HepG2 (cell line): Measurements from ENCODE around the gene PCSK6. TPM values are rescaled to one million over a fixed set of nuclear protein-coding genes. Genes with fewer than 3 reads are reported as not detected.
A peak's percentile ranks its signal among the peaks of the same experiment; 100 is the strongest.

Source experiments
- ARNTL ChIP-seq: sonication (generic); formaldehyde crosslinking; IDR thresholded peaks from 2 replicates; pipeline ENCODE4 v1.4.0; 2020; ENCODE audit warnings: mild to moderate bottlenecking, missing genetic modification reagents
- ATAD3A ChIP-seq: sonication (generic); formaldehyde crosslinking; IDR thresholded peaks from 2 replicates; pipeline ENCODE4 v1.4.0; 2020; ENCODE audit warnings: missing genetic modification reagents
- CEBPB ChIP-seq: IDR thresholded peaks from 2 replicates; pipeline ENCODE4 v1.6.1; 2011; ENCODE audit warnings: low read depth, low read length, improper control_type of control experiment, borderline replicate concordance
- FOSL1 ChIP-seq: sonication (generic); formaldehyde crosslinking; IDR thresholded peaks from 2 replicates; pipeline ENCODE4 v1.9.0; 2021; ENCODE audit warnings: missing genetic modification reagents, borderline replicate concordance
- HCFC1 ChIP-seq: fragments of 150-350 bp; IDR thresholded peaks from 2 replicates; pipeline ENCODE4 v1.6.1; 2014; ENCODE audit warnings: low read depth, low read length
- HMG20B ChIP-seq: conservative IDR thresholded peaks from 2 replicates; pipeline ENCODE4 v1.6.1; 2016; ENCODE audit warnings: missing genetic modification reagents, missing compliant biosample characterization
- MEIS1 ChIP-seq: sonication (generic); formaldehyde crosslinking; IDR thresholded peaks from 2 replicates; pipeline ENCODE4 v1.9.0; 2021; ENCODE audit warnings: mild to moderate bottlenecking, missing genetic modification reagents, moderate library complexity, borderline replicate concordance
- MTA3 ChIP-seq: sonication (generic); formaldehyde crosslinking; IDR thresholded peaks from 2 replicates; pipeline ENCODE4 v1.4.0; 2020; ENCODE audit warnings: missing genetic modification reagents
- PHF5A ChIP-seq: IDR thresholded peaks from one replicate; pipeline ENCODE4 v1.6.1; 2018; ENCODE audit warnings: low read depth, missing genetic modification reagents; ENCODE audit not compliant: unreplicated experiment
- THAP7 ChIP-seq: sonication (generic); formaldehyde crosslinking; IDR thresholded peaks from 2 replicates; pipeline ENCODE4 v1.8.1; 2023; ENCODE audit warnings: mild to moderate bottlenecking, missing genetic modification reagents
- THYN1 ChIP-seq: sonication (generic); formaldehyde crosslinking; IDR thresholded peaks from 2 replicates; pipeline ENCODE4 v1.8.1; 2023; ENCODE audit warnings: low read depth, mild to moderate bottlenecking, moderate library complexity, missing genetic modification reagents, borderline replicate concordance
- WIZ ChIP-seq: sonication (generic); formaldehyde crosslinking; IDR thresholded peaks from 2 replicates; pipeline ENCODE4 v1.5.1; 2020; ENCODE audit warnings: mild to moderate bottlenecking, missing genetic modification reagents
- ZBTB25 ChIP-seq: IDR thresholded peaks from 2 replicates; pipeline ENCODE4 v1.6.1; 2018; ENCODE audit warnings: missing genetic modification reagents
- ZBTB8A ChIP-seq: sonication (generic); formaldehyde crosslinking; IDR thresholded peaks from 2 replicates; pipeline ENCODE4 v1.4.0; 2020; ENCODE audit warnings: mild to moderate bottlenecking, low read depth, missing genetic modification reagents, borderline replicate concordance
- ZNF224 ChIP-seq: sonication (generic); formaldehyde crosslinking; IDR thresholded peaks from 2 replicates; pipeline ENCODE4 v1.5.0; 2020; ENCODE audit warnings: mild to moderate bottlenecking, missing genetic modification reagents
- ZNF318 ChIP-seq: sonication (generic); formaldehyde crosslinking; IDR thresholded peaks from 2 replicates; pipeline ENCODE4 v1.4.0; 2020; ENCODE audit warnings: mild to moderate bottlenecking, missing genetic modification reagents
- ZNF331 ChIP-seq: sonication (generic); formaldehyde crosslinking; IDR thresholded peaks from 2 replicates; pipeline ENCODE4 v1.4.0; 2020; ENCODE audit warnings: missing genetic modification reagents
- ZNF468 ChIP-seq: sonication (generic); formaldehyde crosslinking; IDR thresholded peaks from 2 replicates; pipeline ENCODE4 v1.8.0; 2022; ENCODE audit warnings: mild to moderate bottlenecking, moderate library complexity, missing genetic modification reagents
- ZNF484 ChIP-seq: sonication (generic); formaldehyde crosslinking; IDR thresholded peaks from 2 replicates; pipeline ENCODE4 v1.5.1; 2020; ENCODE audit warnings: mild to moderate bottlenecking, low read depth, missing genetic modification reagents, borderline replicate concordance
- ZNF766 ChIP-seq: sonication (generic); formaldehyde crosslinking; IDR thresholded peaks from 2 replicates; pipeline ENCODE4 v1.5.0; 2020; ENCODE audit warnings: missing genetic modification reagents, borderline replicate concordance
- polyA plus RNA-seq, 8 experiments: library from polyadenylated mRNA; depleted of rRNA in 3 of 8; stranded (reverse) in 7 of 8; unstranded in 1 of 8; fragments of >200 nt; fragmentation: Illumina TruSeq in 4 of 8; extraction: Trizol in 4 of 8; gene quantifications; 2 replicates each; pipeline versions ENCODE4 v1.2.1 to v1.2.3, GENCODE V29; 2011 to 2016; ENCODE audit warnings: low read depth in 4 of 8, missing spikeins in 1 of 8, mixed read lengths in 1 of 8; ENCODE audit not compliant: insufficient read depth in 1 of 8
- total RNA-seq, 5 experiments: library from RNA; depleted of rRNA; stranded (reverse); fragments of >200 nt; fragmentation: Illumina TruSeq; extraction: Trizol; gene quantifications; 2 replicates each; pipeline ENCODE4 v1.2.3, GENCODE V29; 2016; ENCODE audit warnings: low read depth in 1 of 5

PCSK6 gene
- total and polyA plus RNA-seq, 2 of the 13 experiments (the other 11 are each of a cell fraction or from before 2014, with no cell fraction given) = 56.5 to 155 TPM

GRCh38 chr15:101446518-101447167, 42.9 kb downstream of the PCSK6 start (continued):
- TF ChIP-seq ZBTB25 (CRISPR knock-in tag) (no peak; the same call in 1 of the 2 replicates), ZNF484 (no peak), THAP7 (CRISPR knock-in tag) (no peak), ATAD3A (CRISPR knock-in tag) (no peak), MTA3 (CRISPR knock-in tag) (no peak), ZNF318 (CRISPR knock-in tag) (no peak), ZNF224 (CRISPR knock-in tag) (no peak), THYN1 (CRISPR knock-in tag) (no peak), CEBPB (peak; percentile 85), ZNF766 (CRISPR knock-in tag) (no peak), HMG20B (CRISPR knock-in tag) (no peak), HCFC1 (no peak), FOSL1 (CRISPR knock-in tag) (peak; percentile 50; the same call in 1 of the 2 replicates), PHF5A (CRISPR knock-in tag) (no peak), MEIS1 (CRISPR knock-in tag) (no peak), ARNTL (CRISPR knock-in tag) (no peak), ZBTB8A (CRISPR knock-in tag) (no peak), ZNF468 (no peak), WIZ (CRISPR knock-in tag) (no peak), ZNF331 (CRISPR knock-in tag) (no peak)
